Measurements from ENCODE around the gene TSPAN15.

GRCh38 chr10:69415951-69416350, 35.3 kb upstream of the TSPAN15 start:
- no peak for TF ChIP-seq CTCF (IDR thresholded peaks at IDR 0.05)
- no peak for TF ChIP-seq POLR2A (IDR thresholded peaks at IDR 0.05)
- no peak for TF ChIP-seq EP300 (IDR thresholded peaks at IDR 0.05)
